Thoracic aorta (tissue), 2 donors: ENCODE measurements around the gene MED16. TPM values are rescaled to one million over a fixed set of nuclear protein-coding genes. Genes with fewer than 3 reads are reported as not detected.

Experiments used
- ATAC-seq: fragments of 150-250 bp; one replicate; pipeline ENCODE4 v1.8.0; 2017; ENCODE audit warnings: low read depth; ENCODE audit not compliant: insufficient number of reproducible peaks, low FRiP score
- DNase-seq: peaks from one replicate; pipeline ENCODE4 v3.0.0-alpha.2; 2020; ENCODE audit warnings: low spot score
- H3K27ac ChIP-seq, 2 donors: fragments of 200-600 bp; sonication (generic); 1 replicate in 1 of 2; 2 replicates in 1 of 2; pipeline ENCODE4 v1.5.1; 2016; ENCODE audit warnings: mild to moderate bottlenecking in 2 of 2, moderate library complexity in 2 of 2
- H3K27me3 ChIP-seq: fragments of 200-600 bp; sonication (generic); replicated peaks from 2 replicates; pipeline ENCODE4 v1.6.0; 2016; ENCODE audit warnings: mild to moderate bottlenecking; ENCODE audit not compliant: insufficient read depth
- H3K36me3 ChIP-seq: fragments of 200-600 bp; sonication (generic); one replicate; pipeline ENCODE4 v1.5.1; 2016
- H3K4me1 ChIP-seq, 2 donors: fragments of 200-600 bp; sonication (generic); 1 replicate in 1 of 2; 2 replicates in 1 of 2; pipeline versions ENCODE4 v1.5.1 to v1.6.0; 2016; ENCODE audit warnings: low read depth in 2 of 2, mild to moderate bottlenecking in 1 of 2; ENCODE audit not compliant: control insufficient read depth in 1 of 2
- H3K4me3 ChIP-seq: fragments of 200-600 bp; sonication (generic); 2 replicates; pipeline ENCODE4 v1.5.1; 2016; ENCODE audit warnings: mild to moderate bottlenecking
- H3K9me3 ChIP-seq: fragments of 200-600 bp; sonication (generic); 2 replicates; pipeline ENCODE4 v1.5.1; 2016
- CTCF ChIP-seq: fragments of 200-600 bp; sonication (generic); IDR thresholded peaks from one replicate; pipeline ENCODE4 v1.5.1; 2019; ENCODE audit warnings: antibody characterized with exemption
- total RNA-seq, 2 donors: library from RNA; depleted of rRNA; stranded (reverse); fragments of >200 nt; gene quantifications; one replicate each; pipeline versions ENCODE4 v1.1.0 to v1.2.3, GENCODE V29; 2016

The MED16 gene
- total RNA-seq, 2 donors from 2014 or later, result 29.1 to 38.0 TPM

- H3K27me3 ChIP-seq, result no peaks in the 10 kb centered on the region
- no peak for DNase-seq
- H3K27ac ChIP-seq, result no peak overlapping the region
- no peak for TF ChIP-seq CTCF
- no peaks in the 10 kb centered on the region for H3K9me3 ChIP-seq
- ATAC-seq, result no peak
- H3K4me1 ChIP-seq, result no peaks in the 10 kb centered on the region
- H3K36me3 ChIP-seq, result peaks cover 41% of the 10 kb centered on the region
- H3K4me3 ChIP-seq, result no peak overlapping the region
These were observed 16.9 kb downstream of the MED16 start for GRCh38 chr19:876089-876488.

- Histone ChIP-seq H3K4me3 (no peak overlapping the region), H3K27ac (no peak overlapping the region), H3K9me3 (no peaks in the 10 kb centered on the region), H3K36me3 (peaks cover 37% of the 10 kb centered on the region), H3K4me1 (no peaks in the 10 kb centered on the region), H3K27me3 (no peaks in the 10 kb centered on the region)
- no peak for DNase-seq
- ATAC-seq, result no peak
- no peak for TF ChIP-seq CTCF
These were observed 17.6 kb downstream of the MED16 start for GRCh38 chr19:875265-875879.

GRCh38 chr19:873561-874041, 19.4 kb downstream of the MED16 start:
- H3K36me3 ChIP-seq, result peaks cover 31% of the 10 kb centered on the region
- no peak overlapping the region for H3K4me3 ChIP-seq
- H3K27ac ChIP-seq, result no peak overlapping the region
- no peaks in the 10 kb centered on the region for H3K9me3 ChIP-seq
- H3K27me3 ChIP-seq, result no peaks in the 10 kb centered on the region
- peaks cover 6 to 12% of the 10 kb centered on the region in 2 donors for H3K4me1 ChIP-seq
- ATAC-seq, result no peak
- DNase-seq, result no peak
- TF ChIP-seq CTCF, result no peak

GRCh38 chr19:873084-873483, 19.9 kb downstream of the MED16 start:
- H3K27me3 ChIP-seq, result no peaks in the 10 kb centered on the region
- no peak for DNase-seq
- H3K36me3 ChIP-seq, result peaks cover 36% of the 10 kb centered on the region
- no peak overlapping the region for H3K27ac ChIP-seq
- H3K4me3 ChIP-seq, result no peak overlapping the region
- ATAC-seq, result no peak
- TF ChIP-seq CTCF, result no peak
- peaks cover 7 to 14% of the 10 kb centered on the region in 2 donors for H3K4me1 ChIP-seq
- no peaks in the 10 kb centered on the region for H3K9me3 ChIP-seq

- Histone ChIP-seq H3K27ac (no peak overlapping the region), H3K4me1 (peaks cover 7 to 14% of the 10 kb centered on the region in 2 donors), H3K4me3 (no peak overlapping the region), H3K36me3 (peaks cover 41% of the 10 kb centered on the region), H3K9me3 (no peaks in the 10 kb centered on the region), H3K27me3 (no peaks in the 10 kb centered on the region)
- ATAC-seq (no peak), DNase-seq (no peak)
- no peak for TF ChIP-seq CTCF
These were observed 20.6 kb downstream of the MED16 start for GRCh38 chr19:872266-872951.
